Activated CD4-positive, CD25-positive, alpha-beta regulatory T cell treated with anti-CD3 and anti-CD28 coated beads, Interleukin-2, amount 50 U/mL, for 72 hours (primary cell): ENCODE measurements around the gene SHH.

ENCODE experiments used
- DNase-seq: peaks from one replicate; pipeline ENCODE4 v3.0.0; 2021

SHH gene

DNA sequence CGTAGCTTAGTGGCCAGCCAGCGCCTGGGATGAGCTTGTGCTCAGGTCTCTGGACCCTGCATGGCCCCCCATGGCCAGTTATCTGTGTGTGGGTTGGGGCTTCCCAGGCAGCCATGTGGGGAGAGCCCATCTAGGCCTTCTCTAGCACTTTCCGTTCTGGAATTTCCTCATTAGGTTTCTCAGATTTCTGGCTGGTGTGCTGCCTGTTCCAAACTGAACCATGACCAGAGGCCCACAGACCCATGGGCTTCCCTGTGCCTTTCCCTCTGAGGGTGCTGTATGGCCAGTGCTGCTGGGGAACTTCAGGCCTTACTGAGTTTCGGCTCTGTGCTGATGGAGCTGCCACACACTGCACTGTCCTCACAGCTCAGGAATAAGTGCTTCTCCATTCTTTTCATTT is 50.2 kb downstream of the SHH start:
- no peak for DNase-seq

DNA sequence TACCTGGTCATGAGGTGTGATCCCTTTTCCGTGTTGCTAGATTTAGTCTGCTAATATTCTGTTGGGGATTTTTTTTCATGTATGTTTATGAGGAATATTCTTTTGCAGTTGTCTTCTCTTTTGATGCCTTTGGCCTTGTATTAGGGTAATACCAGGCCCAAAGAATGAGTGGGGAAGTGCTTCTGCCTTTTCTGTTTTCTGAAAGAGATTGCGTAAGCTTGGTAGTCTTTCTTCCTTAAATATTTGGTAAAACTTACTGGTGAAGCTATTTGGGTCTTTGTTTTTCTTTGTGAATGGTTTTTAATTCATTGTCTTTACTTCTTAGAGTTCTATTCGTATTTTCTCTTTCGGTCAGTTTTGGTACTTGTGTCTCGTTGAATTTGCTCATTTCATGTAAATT is 51.1 kb downstream of the SHH start:
- no peak for DNase-seq

DNA sequence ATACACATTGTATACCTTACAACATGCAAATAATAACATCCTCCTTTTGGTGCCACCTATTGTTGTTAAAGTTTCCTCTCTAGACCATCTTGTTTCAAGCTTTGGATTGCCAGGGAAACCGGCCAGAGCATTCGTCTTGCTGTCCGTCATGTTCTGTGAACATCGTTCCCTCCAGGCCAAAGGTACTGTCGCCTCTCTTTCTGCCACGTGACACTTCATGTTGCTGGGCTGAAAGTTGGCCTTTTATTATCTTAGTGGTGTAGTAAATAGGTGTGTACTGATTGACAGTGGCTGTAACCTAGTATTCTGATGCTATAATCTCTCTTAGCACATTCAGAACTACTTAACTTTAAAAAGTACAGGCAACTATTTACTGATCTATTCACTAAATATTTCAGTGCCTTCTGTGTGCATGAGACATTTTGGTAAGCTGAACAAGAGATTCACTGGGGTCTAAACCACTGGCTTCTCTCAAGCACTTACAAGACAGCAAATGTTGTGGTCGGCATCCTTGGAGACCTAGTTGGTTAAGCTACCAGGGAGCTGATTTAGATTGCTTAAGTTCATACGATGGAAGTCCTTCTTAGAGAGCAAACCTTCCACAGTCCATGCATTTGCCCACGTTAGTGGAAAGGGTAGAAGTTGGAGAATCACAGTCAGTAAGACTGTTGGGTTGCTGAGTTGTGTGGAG is 52.4 kb downstream of the SHH start:
- no peak for DNase-seq

DNA sequence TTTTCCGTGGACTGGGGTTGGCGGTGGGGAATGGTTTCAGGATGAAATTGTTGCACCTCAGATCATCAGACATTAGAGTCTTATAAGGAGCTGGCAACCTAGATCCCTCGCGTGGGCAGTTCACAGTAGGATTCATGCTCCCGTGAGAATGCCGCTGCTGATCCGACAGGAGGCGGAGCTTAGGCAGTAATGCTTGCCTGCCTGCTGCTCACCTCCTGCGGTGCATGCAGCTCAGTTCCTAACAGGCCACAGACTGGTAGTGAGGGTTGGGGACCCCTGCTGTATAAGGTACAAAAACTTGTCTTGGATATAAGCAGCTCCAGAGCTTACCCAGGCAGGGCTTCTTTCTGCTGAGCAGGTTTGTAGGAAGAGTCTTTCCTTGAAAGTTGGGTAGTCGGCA is 53.9 kb downstream of the SHH start:
- DNase-seq, result no peak

DNA sequence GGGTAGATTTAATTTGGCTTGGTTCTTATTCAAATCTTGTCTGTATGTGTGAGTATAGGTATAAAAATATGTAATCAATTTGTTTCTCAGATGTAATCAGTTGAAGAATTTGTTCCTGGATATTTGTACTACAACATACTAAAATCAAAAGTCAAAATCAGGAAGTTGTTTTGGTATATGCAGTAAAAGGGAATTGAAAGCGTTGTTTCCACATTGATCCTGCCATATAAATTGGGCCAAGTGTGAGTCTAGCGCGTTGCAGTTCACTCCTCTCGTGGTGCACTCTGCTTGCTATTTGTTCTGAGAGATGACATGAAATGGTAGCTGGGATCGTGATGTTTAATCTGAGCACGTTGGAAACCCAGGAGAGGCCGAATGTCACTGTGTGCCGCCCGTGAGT is 55.9 kb downstream of the SHH start:
- DNase-seq, result no peak

DNA sequence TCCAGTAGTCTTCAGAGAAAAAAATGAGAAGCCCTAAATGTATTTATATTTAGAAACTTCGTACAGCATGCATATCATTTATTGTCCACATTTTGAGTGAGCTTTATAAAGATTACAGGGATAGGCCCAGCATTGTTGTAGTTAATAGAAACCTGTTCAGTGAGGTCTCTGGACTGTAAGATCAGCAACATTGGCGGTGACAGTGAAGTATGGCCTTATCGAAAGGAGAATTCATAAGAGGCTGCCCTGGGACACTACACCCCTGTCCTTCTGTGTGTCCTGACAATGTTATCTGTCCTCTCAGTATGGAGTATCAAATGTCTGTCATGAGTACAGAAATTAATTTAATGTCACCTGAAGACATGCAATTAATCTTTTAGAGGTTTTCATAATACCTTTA is 57.2 kb downstream of the SHH start:
- no peak for DNase-seq

DNA sequence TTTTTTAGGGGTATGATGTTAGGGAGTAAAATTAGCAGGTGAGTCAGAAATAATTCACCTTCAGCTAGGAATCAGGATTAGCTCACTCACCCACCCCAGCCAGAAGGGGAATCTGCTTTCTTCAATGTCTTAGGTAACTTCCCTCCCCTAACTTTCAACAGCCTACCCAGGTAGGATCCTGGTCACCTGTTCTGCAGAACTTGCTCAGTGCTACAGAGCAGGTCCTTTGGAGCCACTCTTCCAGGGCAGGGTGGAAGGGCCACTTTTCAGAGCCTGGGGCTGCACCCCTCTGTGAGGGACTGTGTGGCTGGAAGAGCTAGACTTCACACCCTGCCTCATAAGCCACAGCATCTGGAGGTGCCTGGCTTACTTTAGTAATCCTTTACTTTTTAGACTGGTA is 58.1 kb downstream of the SHH start:
- DNase-seq, result no peak

DNA sequence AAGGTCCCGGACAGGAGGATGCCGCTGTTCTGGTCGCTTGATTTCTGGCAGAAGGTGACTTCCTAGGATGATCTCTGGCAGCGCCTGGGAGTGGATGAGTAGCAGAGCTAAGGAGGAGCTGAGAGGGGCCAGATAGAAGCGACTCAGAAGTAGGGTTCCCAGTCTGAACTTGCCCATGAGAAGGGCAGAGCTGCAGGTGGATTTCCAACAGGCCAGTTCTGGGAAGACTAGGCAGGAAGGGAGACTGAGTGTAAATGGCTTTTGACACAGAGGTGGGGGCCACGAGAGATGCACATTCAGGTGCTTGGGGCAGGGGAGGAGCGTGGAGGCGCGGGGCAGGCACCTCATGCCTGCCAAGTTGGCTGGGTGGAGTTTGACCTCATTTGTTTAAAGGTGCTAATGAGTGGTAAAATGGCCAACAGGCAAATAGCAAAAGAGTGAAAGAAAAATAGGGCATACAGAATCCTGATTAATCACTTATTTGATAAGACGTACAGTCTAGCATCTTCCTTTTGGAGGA is 58.8 kb downstream of the SHH start:
- DNase-seq, result no peak

DNA sequence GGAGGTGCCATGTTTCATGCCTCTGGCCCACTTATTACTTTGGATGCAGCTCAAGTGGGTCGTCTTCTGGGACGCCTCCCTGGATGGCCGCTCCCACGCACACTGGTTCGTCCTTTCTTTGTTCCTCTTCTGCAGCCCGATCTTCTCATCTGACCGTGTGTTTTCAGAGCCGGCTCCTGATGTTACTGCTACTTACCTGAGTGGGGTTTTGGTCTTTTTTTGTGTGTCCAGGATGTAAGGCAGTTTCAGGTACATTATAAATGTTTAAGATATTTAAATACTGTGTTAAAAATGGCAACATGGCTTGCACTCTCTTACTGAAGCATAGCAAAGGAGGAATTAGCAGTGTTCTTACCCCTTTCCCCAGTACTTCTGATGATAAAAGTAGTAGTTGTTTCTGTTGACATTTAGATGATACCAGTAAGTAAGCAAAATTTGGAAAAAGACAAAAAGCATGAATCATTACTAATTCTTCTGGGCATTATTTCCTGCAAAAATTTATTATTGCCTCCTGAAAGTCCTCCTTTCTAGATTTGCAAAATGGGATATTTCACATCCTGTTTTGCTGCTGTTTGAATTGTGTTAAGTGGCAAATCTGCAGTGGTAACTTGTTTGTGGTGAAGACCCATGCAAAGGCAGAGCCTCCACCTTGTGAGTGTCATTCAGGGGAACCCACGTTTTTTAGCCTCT is 59.4 kb downstream of the SHH start:
- no peak for DNase-seq

DNA sequence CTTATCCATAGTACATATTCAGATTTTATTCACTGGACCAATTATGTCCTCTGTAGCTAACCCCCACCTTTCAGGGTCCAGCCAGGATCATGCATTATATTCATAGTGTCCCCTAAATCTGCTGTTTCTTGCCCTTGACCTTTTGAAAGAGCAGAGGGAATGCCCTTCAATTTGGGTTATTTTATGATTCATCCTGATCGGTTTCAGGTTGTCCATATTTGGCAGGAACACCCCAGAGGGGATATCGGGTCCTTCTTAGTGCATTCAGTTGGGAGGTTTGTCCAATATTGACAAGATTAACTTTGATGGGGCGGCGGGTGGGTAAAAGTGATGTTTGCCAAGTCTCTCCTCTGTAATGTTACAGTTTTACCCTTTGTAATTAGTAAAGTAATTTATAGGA is 60.9 kb downstream of the SHH start:
- no peak for DNase-seq

DNA sequence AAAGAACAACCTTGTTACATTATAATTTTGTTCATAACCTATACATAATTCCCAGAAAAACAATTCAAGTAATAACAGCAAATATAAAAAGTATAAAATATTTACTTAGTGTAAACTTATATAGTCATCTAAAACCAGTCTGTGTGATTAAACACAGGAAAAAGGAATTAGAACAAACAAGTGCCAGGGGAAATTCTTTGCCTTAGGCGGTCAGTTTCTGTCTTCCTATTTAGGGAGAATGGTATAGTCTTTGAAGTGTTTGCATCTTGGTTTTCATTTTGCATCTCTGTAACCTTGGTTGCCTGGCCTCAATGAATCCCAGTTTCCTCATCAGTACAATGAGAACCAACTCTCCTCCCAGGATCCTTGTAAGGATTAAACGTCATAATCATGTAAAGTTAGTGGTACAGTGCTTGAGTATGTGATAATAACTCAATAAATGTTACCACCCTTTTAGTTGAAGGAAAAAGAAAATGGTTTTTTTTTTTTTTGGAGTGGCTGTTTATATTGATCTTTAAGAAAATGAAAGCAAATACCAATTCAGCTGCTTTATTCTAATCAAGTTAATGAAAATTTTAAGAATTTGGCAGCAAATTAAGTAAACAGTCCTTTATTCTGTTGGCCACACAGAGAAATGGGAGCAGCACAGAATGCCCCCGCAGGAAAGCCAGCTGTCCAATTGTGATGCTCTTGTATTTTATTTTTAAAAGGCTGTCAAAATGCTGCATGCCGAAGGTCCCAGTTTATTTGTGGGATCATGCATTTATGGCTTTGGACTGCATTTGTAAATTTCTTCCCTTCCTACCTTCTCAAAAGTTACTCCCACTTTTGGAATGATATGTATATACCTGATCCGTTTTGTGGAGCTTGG is 61.8 kb downstream of the SHH start:
- no peak for DNase-seq
